ENCODE measurements around the gene GNG5.
"Not testable (repeated sequence)": the region's sequence is repeated elsewhere in the genome, so short reads cannot be mapped to it uniquely, and the experiment has no call there.

DNA sequence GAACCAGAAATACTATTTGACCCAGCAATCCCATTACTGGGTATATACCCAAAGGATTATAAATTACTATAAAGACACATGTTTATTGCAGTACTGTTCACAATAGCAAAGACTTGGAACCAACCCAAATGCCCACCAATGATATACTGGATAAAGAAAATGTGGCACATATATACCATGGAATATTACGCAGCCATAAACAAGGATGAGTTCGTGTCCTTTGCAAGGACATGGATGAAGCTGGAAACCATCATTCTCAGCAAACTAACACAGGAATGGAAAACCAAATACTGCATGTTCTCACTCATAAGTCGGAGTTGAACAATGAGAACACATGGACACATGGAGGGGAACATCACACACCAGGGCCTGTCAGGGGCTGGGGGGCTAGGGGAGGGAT lies 57.7 kb downstream of the GNG5 start:
- TF ChIP-seq, protein P1, sequence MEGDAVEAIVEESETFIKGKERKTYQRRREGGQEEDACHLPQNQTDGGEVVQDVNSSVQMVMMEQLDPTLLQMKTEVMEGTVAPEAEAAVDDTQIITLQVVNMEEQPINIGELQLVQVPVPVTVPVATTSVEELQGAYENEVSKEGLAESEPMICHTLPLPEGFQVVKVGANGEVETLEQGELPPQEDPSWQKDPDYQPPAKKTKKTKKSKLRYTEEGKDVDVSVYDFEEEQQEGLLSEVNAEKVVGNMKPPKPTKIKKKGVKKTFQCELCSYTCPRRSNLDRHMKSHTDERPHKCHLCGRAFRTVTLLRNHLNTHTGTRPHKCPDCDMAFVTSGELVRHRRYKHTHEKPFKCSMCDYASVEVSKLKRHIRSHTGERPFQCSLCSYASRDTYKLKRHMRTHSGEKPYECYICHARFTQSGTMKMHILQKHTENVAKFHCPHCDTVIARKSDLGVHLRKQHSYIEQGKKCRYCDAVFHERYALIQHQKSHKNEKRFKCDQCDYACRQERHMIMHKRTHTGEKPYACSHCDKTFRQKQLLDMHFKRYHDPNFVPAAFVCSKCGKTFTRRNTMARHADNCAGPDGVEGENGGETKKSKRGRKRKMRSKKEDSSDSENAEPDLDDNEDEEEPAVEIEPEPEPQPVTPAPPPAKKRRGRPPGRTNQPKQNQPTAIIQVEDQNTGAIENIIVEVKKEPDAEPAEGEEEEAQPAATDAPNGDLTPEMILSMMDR (IDR thresholded peaks at IDR 0.05): not testable (repeated sequence)
- not testable (repeated sequence) for TF ChIP-seq EP300, POLR2A (IDR thresholded peaks at IDR 0.05)

Measured in ovary (tissue), 3 donors.